Transverse colon (tissue), 4 donors: Measurements from ENCODE around the gene RNF114. TPM values are rescaled to one million over a fixed set of nuclear protein-coding genes. Genes with fewer than 3 reads are reported as not detected.
A peak's percentile ranks its signal among the peaks of the same experiment; 100 is the strongest.

Experiments used
- DNase-seq: peaks from one replicate; pipeline ENCODE4 v3.0.0-alpha.2; 2019
- H3K27ac ChIP-seq, 4 donors: fragments of 200-600 bp; sonication (generic); 2 replicates each; pipeline ENCODE4 v1.5.1; 2016 to 2018; ENCODE audit warnings: inconsistent platforms in 4 of 4
- H3K27me3 ChIP-seq: fragments of 200-600 bp; sonication (generic); 2 replicates; pipeline ENCODE4 v1.5.1; 2017; ENCODE audit warnings: inconsistent platforms
- H3K36me3 ChIP-seq, 4 donors: fragments of 200-600 bp; sonication (generic); 2 replicates each; pipeline ENCODE4 v1.5.1; 2017 to 2019; ENCODE audit warnings: inconsistent platforms in 4 of 4
- H3K4me1 ChIP-seq, 4 donors: fragments of 200-600 bp; sonication (generic); 2 replicates each; pipeline ENCODE4 v1.5.1; 2017 to 2020; ENCODE audit warnings: inconsistent platforms in 4 of 4
- H3K4me3 ChIP-seq, 4 donors: fragments of 200-600 bp; sonication (generic); 1 replicate in 1 of 4; 2 replicates in 3 of 4; pipeline versions ENCODE4 v1.5.1 to v1.6.1; 2017 to 2019; ENCODE audit warnings: inconsistent platforms in 4 of 4
- H3K9me3 ChIP-seq, 2 donors: fragments of 200-600 bp; sonication (generic); 2 replicates each; pipeline ENCODE4 v1.5.1; 2017 to 2019; ENCODE audit warnings: inconsistent platforms in 2 of 2
- CTCF ChIP-seq, 5 experiments: fragments of 200-600 bp in 3 of 5; fragments of 450-650 bp in 2 of 5; sonication (generic) in 3 of 5; IDR thresholded peaks; 1 replicate in 2 of 5; 2 replicates in 3 of 5; pipeline ENCODE4 v1.5.1; 2016 to 2017; ENCODE audit warnings: antibody characterized with exemption in 5 of 5, inconsistent platforms in 3 of 5, mild to moderate bottlenecking in 2 of 5, moderate library complexity in 1 of 5
- EP300 ChIP-seq: sonication (generic); formaldehyde crosslinking; IDR thresholded peaks from one replicate; pipeline ENCODE4 v1.6.1; 2017; ENCODE audit warnings: antibody characterized with exemption, low read depth
- POLR2A ChIP-seq: fragments of 450-650 bp; IDR thresholded peaks from one replicate; pipeline ENCODE4 v1.6.1; 2016; ENCODE audit warnings: antibody characterized with exemption, mild to moderate bottlenecking, moderate library complexity
- POLR2AphosphoS5 ChIP-seq, 3 donors: sonication (generic); formaldehyde crosslinking; IDR thresholded peaks; one replicate each; pipeline ENCODE4 v1.6.1; 2016; ENCODE audit warnings: antibody characterized with exemption in 3 of 3
- WGBS, 2 donors: methylation state at CpG; one replicate each; pipeline ENCODE4 v1.1.5; 2018; ENCODE audit warnings: low coverage in 1 of 2; 5-methylcytosine and 5-hydroxymethylcytosine counted together
- in situ Hi-C, 4 donors: fragments of 200-750 bp; cut with MboI; loops; one replicate each; pipeline versions ENCODE4 v1.15.0 to v1.15.1; 2017; ENCODE audit warnings: low sequenced_read_pairs in 3 of 4, low pct_ligation_motif_present in 1 of 4, low pct_unique_long_range_greater_than_20kb in 1 of 4
- intact Hi-C: fragments of 100-400 bp; cut with DNase I; formaldehyde crosslinking; loops from one replicate; pipeline ENCODE4 v1.15.1; 2023; ENCODE audit warnings: low total_unique reads
- total RNA-seq, 4 donors: library from RNA; depleted of rRNA; stranded (reverse); fragments of >200 nt; gene quantifications; one replicate each; pipeline ENCODE4 v1.1.0, GENCODE V29; 2016

Gene RNF114
- total RNA-seq, 4 donors from 2014 or later: 108 to 271 (median 217) TPM

GRCh38 chr20:49961413-49961812 is 25.2 kb downstream of the RNF114 start:
- no peaks in the 10 kb centered on the region for H3K9me3 ChIP-seq
- no peaks in the 10 kb centered on the region for H3K27me3 ChIP-seq
- no peak overlapping the region for H3K27ac ChIP-seq
- H3K36me3 ChIP-seq: no peaks in the 10 kb centered on the region
- no peak overlapping the region for H3K4me3 ChIP-seq
- in situ Hi-C loops: no loop called here
- WGBS, 2 donors: 75 to 90% methylated on average over 4 of the region's 4 CpGs
- no peaks in the 10 kb centered on the region for H3K4me1 ChIP-seq
- TF ChIP-seq POLR2A (no peak), EP300 (no peak), POLR2AphosphoS5 (IDR thresholded peaks at IDR 0.05) (no peak), CTCF (IDR thresholded peaks at IDR 0.05) (no peak)
- DNase-seq: no peak
- intact Hi-C loops: no loop called here

GRCh38 chr20:49964964-49965780 is 29.0 kb downstream of the RNF114 start:
- Histone ChIP-seq H3K27ac (no peak overlapping the region), H3K36me3 (no peaks in the 10 kb centered on the region), H3K4me1 (peaks cover 2 to 14% (median 9%) of the 10 kb centered on the region in 4 donors), H3K27me3 (no peaks in the 10 kb centered on the region), H3K4me3 (no peak overlapping the region), H3K9me3 (no peaks in the 10 kb centered on the region)
- in situ Hi-C loops: no loop called here
- TF ChIP-seq EP300: no peak
- TF ChIP-seq POLR2A: no peak
- TF ChIP-seq CTCF (IDR thresholded peaks at IDR 0.05): peak in 4 of 5 experiments; percentile 24 to 50 (median 43)
- DNase-seq: peak; percentile 31
- WGBS, 2 donors: 83 to 100% methylated on average over 1 to 5 of the region's 5 CpGs
- intact Hi-C loops: no loop called here

GRCh38 chr20:49965781-49966305 is 29.6 kb downstream of the RNF114 start:
- Histone ChIP-seq H3K27ac (no peak overlapping the region), H3K4me1 (peaks cover 2 to 14% (median 9%) of the 10 kb centered on the region in 4 donors), H3K4me3 (no peak overlapping the region), H3K27me3 (no peaks in the 10 kb centered on the region), H3K36me3 (no peaks in the 10 kb centered on the region), H3K9me3 (no peaks in the 10 kb centered on the region)
- no peak for DNase-seq
- TF ChIP-seq POLR2AphosphoS5 (IDR thresholded peaks at IDR 0.05) (no peak), POLR2A (no peak)
- in situ Hi-C loops (no loop called here), intact Hi-C loops (no loop called here)
- WGBS, 2 donors: 68 to 72% methylated on average over 5 to 9 of the region's 9 CpGs

- Histone ChIP-seq H3K27me3 (no peaks in the 10 kb centered on the region), H3K4me3 (no peak overlapping the region), H3K36me3 (no peaks in the 10 kb centered on the region), H3K9me3 (no peaks in the 10 kb centered on the region), H3K4me1 (peaks cover 2 to 14% (median 9%) of the 10 kb centered on the region in 4 donors), H3K27ac (no peak overlapping the region)
- intact Hi-C loops: no loop called here
- DNase-seq: no peak
- in situ Hi-C loops: no loop called here
- WGBS, 2 donors: 96 to 100% methylated on average over 1 to 2 of the region's 2 CpGs
- TF ChIP-seq POLR2AphosphoS5 (IDR thresholded peaks at IDR 0.05): no peak
- TF ChIP-seq CTCF (IDR thresholded peaks at IDR 0.05): no peak
- no peak for TF ChIP-seq POLR2A
- TF ChIP-seq EP300: no peak
Observed at GRCh38 chr20:49966861-49967260, 30.7 kb downstream of the RNF114 start.
